Activated CD4-positive, alpha-beta T cell treated with anti-CD3 and anti-CD28 coated beads, Interleukin-2, amount 10 ng/mL, durations not matched to agents 24 days and 14 days (primary cell): ENCODE measurements around the gene NDE1. TPM values are rescaled to one million over a fixed set of nuclear protein-coding genes. Genes with fewer than 3 reads are reported as not detected.
"Not testable (repeated sequence)": the region's sequence is repeated elsewhere in the genome, so short reads cannot be mapped to it uniquely, and the experiment has no call there.

Experiments
- DNase-seq: peaks from one replicate; pipeline ENCODE4 v3.0.0; 2022
- H3K27ac Mint-ChIP-seq: one replicate; pipeline ENCODE4 v1.8.0; 2022; ENCODE audit warnings: mild to moderate bottlenecking, mixed read lengths
- H3K27me3 Mint-ChIP-seq: one replicate; pipeline ENCODE4 v1.8.0; 2022; ENCODE audit warnings: mixed read lengths
- H3K36me3 Mint-ChIP-seq: one replicate; pipeline ENCODE4 v1.8.0; 2022; ENCODE audit warnings: low read depth, mild to moderate bottlenecking, mixed read lengths
- H3K4me1 Mint-ChIP-seq: one replicate; pipeline ENCODE4 v1.8.0; 2021; ENCODE audit warnings: mixed read lengths
- H3K4me3 Mint-ChIP-seq: one replicate; pipeline ENCODE4 v1.8.0; 2022; ENCODE audit warnings: mild to moderate bottlenecking, moderate library complexity, mixed read lengths
- H3K9me3 Mint-ChIP-seq: one replicate; pipeline ENCODE4 v1.8.0; 2021; ENCODE audit warnings: mixed read lengths
- intact Hi-C: fragments of 100-400 bp; cut with micrococcal nuclease; formaldehyde crosslinking; loops from one replicate; pipeline ENCODE4 v1.15.1; 2023
- total RNA-seq: library from RNA; stranded (reverse); gene quantifications from 2 replicates; pipeline ENCODE4 v1.2.3, GENCODE V29; 2022

NDE1 gene
- total RNA-seq, 1 donor from 2014 or later: 85.4 TPM

DNA sequence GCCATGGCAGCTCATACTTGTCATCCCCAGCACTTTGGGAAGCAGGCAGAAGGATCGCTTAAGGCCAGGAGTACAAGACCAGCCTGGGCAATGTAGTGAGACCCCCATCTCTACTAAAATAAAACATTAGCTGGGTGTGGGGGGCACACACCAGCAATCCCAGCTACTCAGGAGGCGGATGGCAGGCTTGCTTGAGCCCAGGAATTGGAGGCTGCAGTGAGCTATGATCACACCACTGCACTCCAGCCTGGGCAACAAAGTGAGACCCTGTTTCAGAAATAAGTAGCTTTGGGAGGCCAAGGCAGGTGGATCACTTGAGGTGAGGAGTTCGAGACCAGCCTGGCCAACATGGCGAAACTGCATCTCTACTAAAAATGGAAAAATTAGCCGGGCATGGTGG is 77.7 kb downstream of the NDE1 start:
- intact Hi-C loops, H3K4me3 Mint-ChIP-seq, H3K27ac Mint-ChIP-seq, H3K4me1 Mint-ChIP-seq, DNase-seq, H3K27me3 Mint-ChIP-seq, H3K9me3 Mint-ChIP-seq: not testable (repeated sequence)
- H3K36me3 Mint-ChIP-seq: peaks cover 29% of the 10 kb centered on the region

DNA sequence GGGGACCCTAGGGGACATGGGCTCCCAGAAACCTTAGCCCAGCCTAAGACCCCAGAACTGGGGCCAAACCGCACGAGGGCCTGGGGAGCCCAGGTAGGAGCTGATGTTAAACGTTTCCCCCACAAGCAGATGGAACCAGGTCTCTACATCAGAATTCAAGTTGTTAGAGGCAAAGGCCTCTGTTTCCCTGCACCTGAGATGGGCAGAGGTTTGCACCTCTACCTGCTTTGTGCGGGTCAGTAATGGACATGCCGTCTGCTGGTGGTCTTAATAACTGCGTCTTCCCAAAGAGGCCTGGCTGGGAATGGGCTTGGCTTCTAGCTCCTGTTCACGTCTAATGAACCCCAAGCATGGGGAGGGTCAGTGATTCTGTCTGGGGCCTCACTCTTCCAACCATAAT is 79.1 kb downstream of the NDE1 start:
- intact Hi-C loops: no loop called here
- no peaks in the 10 kb centered on the region for H3K27me3 Mint-ChIP-seq
- H3K36me3 Mint-ChIP-seq: peaks cover 28% of the 10 kb centered on the region
- no peaks in the 10 kb centered on the region for H3K9me3 Mint-ChIP-seq
- no peak overlapping the region for H3K4me3 Mint-ChIP-seq
- no peak for DNase-seq
- no peak overlapping the region for H3K27ac Mint-ChIP-seq
- no peaks in the 10 kb centered on the region for H3K4me1 Mint-ChIP-seq

DNA sequence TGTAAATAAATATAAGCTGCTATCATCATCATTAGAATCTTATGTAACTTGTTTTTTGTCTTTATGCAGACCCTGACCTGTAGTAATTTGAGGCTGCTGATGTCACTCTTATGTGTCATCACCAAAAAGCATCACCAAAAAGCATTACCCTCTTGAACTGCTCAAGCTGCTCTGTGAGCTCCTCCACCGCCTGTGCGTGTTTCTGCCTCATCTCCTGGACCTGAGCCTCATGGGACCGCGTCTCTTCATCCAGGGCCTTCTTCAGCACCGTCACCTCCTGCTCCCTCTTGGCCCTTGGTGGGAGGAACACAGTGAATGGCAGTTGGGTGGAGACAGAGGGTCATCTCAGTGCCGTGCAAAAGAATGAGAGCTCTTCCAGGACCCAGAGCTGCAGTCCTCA is 82.4 kb downstream of the NDE1 start:
- Mint-ChIP-seq H3K9me3 (no peaks in the 10 kb centered on the region), H3K36me3 (peaks cover 6% of the 10 kb centered on the region), H3K4me1 (peaks cover 3% of the 10 kb centered on the region), H3K27ac (no peak overlapping the region), H3K4me3 (no peak overlapping the region), H3K27me3 (no peaks in the 10 kb centered on the region)
- DNase-seq: no peak
- intact Hi-C loops: no loop called here

- Mint-ChIP-seq H3K9me3 (no peaks in the 10 kb centered on the region), H3K27me3 (no peaks in the 10 kb centered on the region), H3K4me3 (no peak overlapping the region), H3K27ac (no peak overlapping the region), H3K4me1 (peaks cover 3% of the 10 kb centered on the region), H3K36me3 (peaks cover 6% of the 10 kb centered on the region)
- intact Hi-C loops: no loop called here
- DNase-seq: no peak
Measured at GRCh38 chr16:15735610-15736009, 85.6 kb downstream of the NDE1 start.

DNA sequence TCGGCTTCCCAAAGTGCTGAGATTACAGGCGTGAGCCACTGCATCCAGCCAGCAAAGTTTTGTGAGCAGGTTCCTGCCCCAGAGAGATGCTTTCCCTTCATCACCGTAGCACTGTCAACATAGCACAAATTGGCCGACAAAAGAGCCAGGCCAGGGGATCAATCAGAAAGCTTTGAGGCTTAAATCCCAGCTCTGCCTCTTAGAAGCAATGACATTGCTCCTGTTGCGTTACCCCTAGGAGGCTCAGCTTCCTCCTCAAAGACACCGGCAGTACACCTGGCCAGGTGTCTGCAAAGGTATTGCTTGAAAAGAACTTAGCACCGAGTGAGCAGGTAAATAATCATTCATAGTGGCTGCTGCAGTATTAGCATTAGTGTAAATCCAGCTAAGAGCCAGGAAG is 86.5 kb downstream of the NDE1 start:
- Mint-ChIP-seq H3K27ac (no peak overlapping the region), H3K36me3 (peaks cover 13% of the 10 kb centered on the region), H3K27me3 (no peaks in the 10 kb centered on the region), H3K9me3 (no peaks in the 10 kb centered on the region), H3K4me1 (peaks cover 3% of the 10 kb centered on the region), H3K4me3 (no peak overlapping the region)
- intact Hi-C loops: no loop called here
- DNase-seq: no peak

DNA sequence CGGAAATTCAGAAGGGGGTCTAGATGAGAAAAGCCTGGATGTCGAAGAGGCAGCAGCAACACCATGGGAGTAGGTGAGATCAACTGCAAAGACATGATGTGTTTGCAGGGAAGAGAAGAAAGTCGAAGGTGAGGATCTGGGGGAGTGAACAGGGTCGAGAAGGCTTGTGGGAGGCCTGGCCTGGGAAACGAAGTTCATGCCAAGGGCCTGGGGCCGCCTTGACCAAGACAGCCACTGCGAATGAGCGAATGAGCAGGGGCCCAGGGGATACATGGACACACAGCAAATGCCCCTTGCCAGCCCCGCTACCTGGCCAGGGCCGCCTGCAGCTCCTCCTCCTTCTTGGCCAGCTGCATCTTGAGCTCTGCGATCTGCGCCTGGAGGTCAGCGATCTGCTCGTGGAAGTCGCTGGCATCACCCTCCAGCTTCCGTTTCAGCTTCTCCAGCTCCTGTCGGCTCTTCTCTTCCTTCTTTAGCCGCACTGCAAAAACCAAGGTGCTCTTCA is 87.1 kb downstream of the NDE1 start:
- no peaks in the 10 kb centered on the region for H3K27me3 Mint-ChIP-seq
- no peak overlapping the region for H3K4me3 Mint-ChIP-seq
- intact Hi-C loops: no loop called here
- peaks cover 16% of the 10 kb centered on the region for H3K36me3 Mint-ChIP-seq
- DNase-seq: no peak
- H3K27ac Mint-ChIP-seq: no peak overlapping the region
- H3K9me3 Mint-ChIP-seq: no peaks in the 10 kb centered on the region
- H3K4me1 Mint-ChIP-seq: peaks cover 3% of the 10 kb centered on the region

- H3K9me3 Mint-ChIP-seq: no peaks in the 10 kb centered on the region
- intact Hi-C loops: no loop called here
- peaks cover 3% of the 10 kb centered on the region for H3K4me1 Mint-ChIP-seq
- no peak for DNase-seq
- no peak overlapping the region for H3K27ac Mint-ChIP-seq
- no peaks in the 10 kb centered on the region for H3K27me3 Mint-ChIP-seq
- H3K4me3 Mint-ChIP-seq: no peak overlapping the region
- H3K36me3 Mint-ChIP-seq: peaks cover 16% of the 10 kb centered on the region
Measured at GRCh38 chr16:15739464-15739863, 89.4 kb downstream of the NDE1 start.

DNA sequence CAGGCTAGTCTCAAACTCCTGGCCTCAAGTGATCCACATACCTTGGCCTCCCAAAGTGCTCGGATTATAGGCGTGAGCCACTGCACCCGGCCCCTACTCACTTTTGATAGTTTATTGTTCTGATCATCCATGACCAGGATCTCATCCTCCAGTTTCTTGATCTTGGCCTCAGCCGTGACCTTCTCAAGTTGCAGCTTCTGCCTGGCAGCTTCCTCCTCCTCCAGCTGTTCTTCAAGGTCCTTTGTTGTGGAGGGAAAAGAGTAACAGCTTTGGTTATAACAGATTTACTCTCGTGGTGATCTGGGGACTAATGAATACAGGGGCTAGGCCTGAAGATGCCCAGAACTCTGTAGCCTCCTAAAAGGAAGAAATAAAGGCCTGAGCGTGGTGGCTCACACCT is 89.9 kb downstream of the NDE1 start:
- H3K4me3 Mint-ChIP-seq: no peak overlapping the region
- H3K4me1 Mint-ChIP-seq: peaks cover 3% of the 10 kb centered on the region
- no peaks in the 10 kb centered on the region for H3K9me3 Mint-ChIP-seq
- intact Hi-C loops: no loop called here
- H3K27me3 Mint-ChIP-seq: no peaks in the 10 kb centered on the region
- DNase-seq: no peak
- H3K36me3 Mint-ChIP-seq: peaks cover 16% of the 10 kb centered on the region
- no peak overlapping the region for H3K27ac Mint-ChIP-seq

GRCh38 chr16:15741207-15741871 is 91.3 kb downstream of the NDE1 start:
- H3K27me3 Mint-ChIP-seq: no peaks in the 10 kb centered on the region
- peaks cover 3% of the 10 kb centered on the region for H3K4me1 Mint-ChIP-seq
- peaks cover 16% of the 10 kb centered on the region for H3K36me3 Mint-ChIP-seq
- H3K9me3 Mint-ChIP-seq: no peaks in the 10 kb centered on the region
- intact Hi-C loops: no loop called here
- H3K4me3 Mint-ChIP-seq: no peak overlapping the region
- H3K27ac Mint-ChIP-seq: no peak overlapping the region
- DNase-seq: no peak

- Mint-ChIP-seq H3K4me1 (no peaks in the 10 kb centered on the region), H3K9me3 (no peaks in the 10 kb centered on the region), H3K27ac (no peak overlapping the region), H3K36me3 (peaks cover 11% of the 10 kb centered on the region), H3K4me3 (no peak overlapping the region), H3K27me3 (no peaks in the 10 kb centered on the region)
- no peak for DNase-seq
- intact Hi-C loops: no loop called here
Measured at GRCh38 chr16:15742716-15743115, 92.7 kb downstream of the NDE1 start.

- H3K27ac Mint-ChIP-seq: no peak overlapping the region
- intact Hi-C loops: no loop called here
- no peak for DNase-seq
Measured at GRCh38 chr16:15743657-15744056, 93.6 kb downstream of the NDE1 start.

DNA sequence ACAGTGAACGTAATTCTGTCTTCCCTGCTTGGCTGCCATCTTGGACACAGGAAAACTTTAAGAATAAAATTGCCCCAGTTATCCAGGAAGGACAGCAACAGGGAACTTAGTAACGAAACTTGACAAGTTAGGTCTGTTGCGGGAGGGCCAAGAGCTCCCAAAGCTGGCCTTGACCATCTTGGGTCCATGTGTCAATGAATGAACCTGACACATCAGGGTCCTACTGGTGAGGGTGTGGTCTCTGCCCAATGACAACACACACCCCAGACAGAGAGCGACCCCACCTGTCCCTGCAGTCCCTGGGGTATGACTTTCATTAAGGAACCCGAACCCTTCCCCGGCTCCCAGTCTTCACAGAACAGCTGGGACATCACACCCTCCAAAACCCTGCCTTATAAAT is 96.3 kb downstream of the NDE1 start:
- Mint-ChIP-seq H3K4me3 (no peak overlapping the region), H3K36me3 (peaks cover 5% of the 10 kb centered on the region), H3K4me1 (no peaks in the 10 kb centered on the region), H3K27me3 (no peaks in the 10 kb centered on the region), H3K27ac (no peak overlapping the region), H3K9me3 (no peaks in the 10 kb centered on the region)
- intact Hi-C loops: no loop called here
- DNase-seq: no peak

More at GRCh38 chr16:15743657-15744056, 93.6 kb downstream of the NDE1 start:
- H3K27me3 Mint-ChIP-seq: no peaks in the 10 kb centered on the region
- H3K9me3 Mint-ChIP-seq: no peaks in the 10 kb centered on the region
- H3K36me3 Mint-ChIP-seq: peaks cover 11% of the 10 kb centered on the region
- no peak overlapping the region for H3K4me3 Mint-ChIP-seq
- H3K4me1 Mint-ChIP-seq: no peaks in the 10 kb centered on the region

DNA sequence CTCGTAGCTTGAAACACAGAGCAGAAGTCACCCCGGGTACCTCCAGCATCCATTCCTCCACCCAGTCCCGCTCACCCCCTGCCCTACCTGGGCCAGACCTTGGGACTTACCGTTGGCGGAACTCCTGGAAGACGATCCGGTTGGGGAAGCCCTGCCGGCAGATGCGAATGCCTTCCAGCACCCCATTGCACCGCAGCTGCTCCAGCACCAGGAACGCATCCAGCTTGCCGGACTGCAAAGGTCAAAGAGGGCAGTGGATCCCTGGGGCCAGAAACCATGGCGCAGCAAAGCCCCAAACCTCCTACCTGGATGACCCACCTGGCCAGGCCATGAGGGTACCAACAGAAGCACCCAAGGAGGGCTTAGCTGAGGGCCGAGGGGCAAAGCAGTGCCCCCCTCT is 97.9 kb downstream of the NDE1 start:
- Mint-ChIP-seq H3K27me3 (no peaks in the 10 kb centered on the region), H3K4me3 (no peak overlapping the region), H3K4me1 (no peaks in the 10 kb centered on the region), H3K27ac (no peak overlapping the region), H3K36me3 (no peaks in the 10 kb centered on the region), H3K9me3 (no peaks in the 10 kb centered on the region)
- intact Hi-C loops: no loop called here
- no peak for DNase-seq

DNA sequence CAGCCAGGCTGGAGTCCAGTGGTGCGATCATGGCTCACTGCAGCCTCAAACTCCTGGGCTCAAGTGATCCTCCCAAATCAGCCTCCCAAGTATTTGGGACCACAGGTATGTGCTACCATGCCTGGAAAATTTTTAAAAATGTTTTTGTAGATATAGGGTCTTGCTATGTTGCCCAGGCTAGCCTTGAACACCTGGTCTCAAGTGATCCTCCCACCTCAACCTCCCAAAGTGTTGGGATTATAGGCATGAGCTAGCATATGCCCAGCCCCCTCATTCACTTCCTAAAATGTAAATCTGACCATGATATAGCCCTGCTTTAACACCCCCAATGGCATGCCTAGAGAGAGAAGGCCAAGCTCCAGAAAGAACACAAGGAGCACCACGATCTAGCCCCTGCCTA is 98.6 kb downstream of the NDE1 start:
- no peak for DNase-seq
- Mint-ChIP-seq H3K27ac (no peak overlapping the region), H3K4me3 (no peak overlapping the region), H3K4me1 (no peaks in the 10 kb centered on the region), H3K9me3 (no peaks in the 10 kb centered on the region), H3K36me3 (no peaks in the 10 kb centered on the region), H3K27me3 (no peaks in the 10 kb centered on the region)
- intact Hi-C loops: no loop called here

GRCh38 chr16:15749371-15749770 is 99.3 kb downstream of the NDE1 start:
- no peaks in the 10 kb centered on the region for H3K9me3 Mint-ChIP-seq
- no peak overlapping the region for H3K4me3 Mint-ChIP-seq
- no peaks in the 10 kb centered on the region for H3K36me3 Mint-ChIP-seq
- H3K27ac Mint-ChIP-seq: no peak overlapping the region
- DNase-seq: no peak
- intact Hi-C loops: no loop called here
- no peaks in the 10 kb centered on the region for H3K27me3 Mint-ChIP-seq
- no peaks in the 10 kb centered on the region for H3K4me1 Mint-ChIP-seq
